Measurements from ENCODE around the gene ZBTB17. TPM values are rescaled to one million over a fixed set of nuclear protein-coding genes. Genes with fewer than 3 reads are reported as not detected.

The ZBTB17 gene
- total and polyA plus RNA-seq, 12 donors, result 16.4 to 54.9 (median 20.8) TPM

- intact Hi-C loops (cut with DNase I), result no loop called here
- peaks cover 0 to 17% (median 0%) of the 10 kb centered on the region in 9 donors for H3K36me3 ChIP-seq
- 51 to 61% methylated on average over 6 of the region's 6 CpGs for WGBS, 2 donors
- H3K27ac ChIP-seq, result peak overlapping the region; percentile 86 to 99 (median 96)
- peak in 2 of 8 donors; percentile 4 to 6 for ATAC-seq
- H3K4me3 ChIP-seq, result no peak overlapping the region
- no peak for TF ChIP-seq CTCF (IDR thresholded peaks at IDR 0.05)
- H3K27me3 ChIP-seq, result no peaks in the 10 kb centered on the region
- DNase-seq, result no peak
- peaks cover 5 to 49% (median 26%) of the 10 kb centered on the region in 9 donors for H3K4me1 ChIP-seq
- H3K9me3 ChIP-seq, result no peaks in the 10 kb centered on the region
These were observed 44.4 kb upstream of the ZBTB17 start for GRCh38 chr1:16020325-16020724.

- peak; percentile 75 to 78 for DNase-seq
- peak in 5 of 8 donors; percentile 26 to 54 (median 39) for ATAC-seq
- no peaks in the 10 kb centered on the region for H3K9me3 ChIP-seq
- H3K27me3 ChIP-seq, result no peaks in the 10 kb centered on the region
- WGBS, 2 donors, result 44 to 63% methylated on average over 9 of the region's 9 CpGs
- H3K4me3 ChIP-seq, result peak overlapping the region in 1 of 10 donors; percentile 59
- intact Hi-C loops (cut with DNase I), result no loop called here
- peaks cover 0 to 17% (median 0%) of the 10 kb centered on the region in 9 donors for H3K36me3 ChIP-seq
- TF ChIP-seq CTCF (IDR thresholded peaks at IDR 0.05), result no peak
- H3K4me1 ChIP-seq, result peaks cover 5 to 52% (median 26%) of the 10 kb centered on the region in 9 donors
- peak overlapping the region; percentile 86 to 99 (median 96) for H3K27ac ChIP-seq
These were observed 43.9 kb upstream of the ZBTB17 start for GRCh38 chr1:16019644-16020277.

- H3K27me3 ChIP-seq, result no peaks in the 10 kb centered on the region
- WGBS, 2 donors, result 49 to 60% methylated on average over 23 of the region's 23 CpGs
- H3K9me3 ChIP-seq, result no peaks in the 10 kb centered on the region
- ATAC-seq (peak in 5 of 8 donors; percentile 0 to 51 (median 28)), DNase-seq (no peak)
- H3K27ac ChIP-seq, result peak overlapping the region; percentile 86 to 99 (median 96)
- peaks cover 0 to 17% (median 0%) of the 10 kb centered on the region in 9 donors for H3K36me3 ChIP-seq
- H3K4me1 ChIP-seq, result peaks cover 9 to 59% (median 33%) of the 10 kb centered on the region in 9 donors
- no peak for TF ChIP-seq CTCF (IDR thresholded peaks at IDR 0.05)
- H3K4me3 ChIP-seq, result peak overlapping the region in 9 of 10 donors; percentile 50 to 73 (median 66)
- intact Hi-C loops (cut with DNase I), result no loop called here
These were observed 43.1 kb upstream of the ZBTB17 start for GRCh38 chr1:16018749-16019643.

GRCh38 chr1:16018308-16018707 is 42.4 kb upstream of the ZBTB17 start:
- no peaks in the 10 kb centered on the region for H3K9me3 ChIP-seq
- H3K4me3 ChIP-seq, result peak overlapping the region in 9 of 10 donors; percentile 50 to 73 (median 66)
- peaks cover 0 to 17% (median 0%) of the 10 kb centered on the region in 9 donors for H3K36me3 ChIP-seq
- DNase-seq, result no peak
- ATAC-seq, result peak in 6 of 8 donors; percentile 0 to 4 (median 1)
- no peak for TF ChIP-seq CTCF (IDR thresholded peaks at IDR 0.05)
- peak overlapping the region; percentile 86 to 99 (median 96) for H3K27ac ChIP-seq
- WGBS, 2 donors, result 24 to 25% methylated on average over 4 of the region's 4 CpGs
- intact Hi-C loops (cut with DNase I), result no loop called here
- H3K27me3 ChIP-seq, result no peaks in the 10 kb centered on the region
- peaks cover 11 to 66% (median 39%) of the 10 kb centered on the region in 9 donors for H3K4me1 ChIP-seq

All from heart right ventricle (tissue), 16 donors.